ENCODE results near the gene LEPROT.

DNA sequence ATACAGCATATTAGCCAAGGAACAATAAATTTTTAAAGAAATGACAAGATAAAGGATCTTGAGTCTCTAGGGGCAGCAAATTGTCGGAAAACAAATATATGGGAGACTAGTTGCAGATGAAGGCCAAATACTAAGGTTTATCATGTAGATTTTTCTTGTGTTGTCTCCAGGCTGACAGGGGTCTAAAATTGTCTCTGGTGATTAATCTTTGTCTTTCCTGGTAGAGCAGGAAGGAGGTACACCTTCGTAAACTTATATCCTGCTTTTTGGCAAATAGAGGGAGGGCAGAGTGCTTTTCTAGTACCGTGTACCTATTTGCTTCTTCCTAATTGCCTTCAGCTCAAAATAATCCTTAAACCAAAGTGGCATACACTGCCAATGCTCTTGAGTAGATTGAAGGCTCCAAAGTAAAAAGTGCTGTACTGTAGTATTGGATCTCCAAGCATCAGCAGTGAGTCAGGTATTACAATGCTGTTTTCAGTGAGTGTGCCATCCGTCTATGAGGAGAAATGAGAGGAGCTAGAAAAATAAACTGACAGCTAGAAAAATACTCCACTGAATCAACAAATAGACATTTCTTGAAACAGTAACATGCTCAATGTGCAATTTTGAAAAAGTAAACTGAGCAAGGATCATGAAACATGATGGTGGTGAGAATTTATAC is 1.8 kb upstream of the LEPROT start:
- TF ChIP-seq, protein P1, sequence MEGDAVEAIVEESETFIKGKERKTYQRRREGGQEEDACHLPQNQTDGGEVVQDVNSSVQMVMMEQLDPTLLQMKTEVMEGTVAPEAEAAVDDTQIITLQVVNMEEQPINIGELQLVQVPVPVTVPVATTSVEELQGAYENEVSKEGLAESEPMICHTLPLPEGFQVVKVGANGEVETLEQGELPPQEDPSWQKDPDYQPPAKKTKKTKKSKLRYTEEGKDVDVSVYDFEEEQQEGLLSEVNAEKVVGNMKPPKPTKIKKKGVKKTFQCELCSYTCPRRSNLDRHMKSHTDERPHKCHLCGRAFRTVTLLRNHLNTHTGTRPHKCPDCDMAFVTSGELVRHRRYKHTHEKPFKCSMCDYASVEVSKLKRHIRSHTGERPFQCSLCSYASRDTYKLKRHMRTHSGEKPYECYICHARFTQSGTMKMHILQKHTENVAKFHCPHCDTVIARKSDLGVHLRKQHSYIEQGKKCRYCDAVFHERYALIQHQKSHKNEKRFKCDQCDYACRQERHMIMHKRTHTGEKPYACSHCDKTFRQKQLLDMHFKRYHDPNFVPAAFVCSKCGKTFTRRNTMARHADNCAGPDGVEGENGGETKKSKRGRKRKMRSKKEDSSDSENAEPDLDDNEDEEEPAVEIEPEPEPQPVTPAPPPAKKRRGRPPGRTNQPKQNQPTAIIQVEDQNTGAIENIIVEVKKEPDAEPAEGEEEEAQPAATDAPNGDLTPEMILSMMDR (IDR thresholded peaks at IDR 0.05) = no peak
- TF ChIP-seq POLR2A (IDR thresholded peaks at IDR 0.05) (no peak), EP300 (IDR thresholded peaks at IDR 0.05) (no peak)
